IgD-negative memory B cell (primary cell): ENCODE results near the gene GPC6. TPM values are rescaled to one million over a fixed set of nuclear protein-coding genes. Genes with fewer than 3 reads are reported as not detected.
A peak's percentile ranks its signal among the peaks of the same experiment; 100 is the strongest.

Source experiments
- H3K27ac Mint-ChIP-seq, 3 donors: one replicate each; pipeline ENCODE4 v1.8.0; 2020 to 2022; ENCODE audit warnings: mild to moderate bottlenecking in 3 of 3, mixed read lengths in 3 of 3, moderate library complexity in 1 of 3
- H3K27me3 Mint-ChIP-seq: one replicate; pipeline ENCODE4 v1.8.0; 2021; ENCODE audit warnings: mixed read lengths
- H3K36me3 Mint-ChIP-seq: one replicate; pipeline ENCODE4 v1.8.0; 2020; ENCODE audit warnings: mild to moderate bottlenecking, mixed read lengths
- H3K4me1 Mint-ChIP-seq, 3 donors: one replicate each; pipeline ENCODE4 v1.8.0; 2020 to 2022; ENCODE audit warnings: mixed read lengths in 3 of 3, mild to moderate bottlenecking in 1 of 3
- H3K4me3 Mint-ChIP-seq, 4 donors: one replicate each; pipeline ENCODE4 v1.8.0; 2020 to 2022; ENCODE audit warnings: mild to moderate bottlenecking in 4 of 4, mixed read lengths in 4 of 4, moderate library complexity in 3 of 4
- H3K9me3 Mint-ChIP-seq, 3 donors: one replicate each; pipeline ENCODE4 v1.8.0; 2020 to 2021; ENCODE audit warnings: mixed read lengths in 3 of 3, mild to moderate bottlenecking in 1 of 3
- polyA plus RNA-seq: library from polyadenylated mRNA; unstranded; fragments of 300-500 nt; fragmentation: Illumina TruSeq; gene quantifications from one replicate; pipeline ENCODE4 v1.2.3, GENCODE V29; 2021

GPC6 gene
- polyA plus RNA-seq, 1 donor from 2014 or later, result not detected

DNA sequence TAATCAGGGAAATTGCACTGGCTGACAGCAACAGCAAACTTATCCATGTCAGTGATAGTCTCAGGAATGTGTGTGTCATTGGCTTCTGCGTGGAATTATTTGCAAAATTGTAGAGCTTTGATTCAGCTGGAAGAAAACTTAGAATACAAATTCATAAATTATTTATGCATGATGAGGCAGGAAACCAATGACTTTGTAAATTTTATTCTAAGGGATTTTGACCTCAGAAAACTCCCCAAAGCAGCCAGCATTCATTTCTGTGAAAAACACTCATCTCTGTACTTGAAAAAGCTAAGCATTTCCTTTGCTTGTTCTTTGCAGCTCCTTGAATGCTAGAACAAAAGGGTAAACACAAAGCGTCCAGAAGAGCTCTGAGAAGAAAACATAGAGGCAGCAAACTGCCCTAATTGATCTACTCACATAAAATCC, 1090.5 kb downstream of the GPC6 start:
- no peaks in the 10 kb centered on the region for H3K27me3 Mint-ChIP-seq
- H3K4me1 Mint-ChIP-seq, result peaks cover 0 to 10% (median 7%) of the 10 kb centered on the region in 3 donors
- H3K9me3 Mint-ChIP-seq, result peaks cover 2 to 4% (median 3%) of the 10 kb centered on the region in 3 donors
- H3K27ac Mint-ChIP-seq, result no peak overlapping the region
- no peaks in the 10 kb centered on the region for H3K36me3 Mint-ChIP-seq
- H3K4me3 Mint-ChIP-seq, result no peak overlapping the region

DNA sequence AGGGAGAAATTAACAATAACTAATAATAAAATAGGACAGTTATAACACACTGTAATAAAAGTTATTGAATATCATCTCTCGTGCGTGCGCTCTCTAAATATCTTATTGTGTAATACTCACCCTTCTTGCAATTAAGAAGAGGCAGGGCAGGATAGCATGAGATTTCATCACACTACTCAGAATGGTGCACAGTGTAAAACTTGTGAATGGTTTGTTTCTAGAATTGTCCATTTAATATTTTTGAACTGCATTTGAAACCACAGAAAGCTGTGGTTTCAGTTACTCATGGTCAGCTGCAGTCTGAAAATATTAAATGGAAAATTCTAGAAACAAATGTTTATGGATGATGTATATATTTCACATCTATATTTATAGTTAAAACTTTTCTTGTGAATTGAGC, 1091.8 kb downstream of the GPC6 start:
- H3K27me3 Mint-ChIP-seq, result no peaks in the 10 kb centered on the region
- peaks cover 0 to 10% (median 3%) of the 10 kb centered on the region in 3 donors for H3K4me1 Mint-ChIP-seq
- H3K9me3 Mint-ChIP-seq, result peaks cover 2 to 4% (median 4%) of the 10 kb centered on the region in 3 donors
- no peak overlapping the region for H3K27ac Mint-ChIP-seq
- no peaks in the 10 kb centered on the region for H3K36me3 Mint-ChIP-seq
- no peak overlapping the region for H3K4me3 Mint-ChIP-seq

DNA sequence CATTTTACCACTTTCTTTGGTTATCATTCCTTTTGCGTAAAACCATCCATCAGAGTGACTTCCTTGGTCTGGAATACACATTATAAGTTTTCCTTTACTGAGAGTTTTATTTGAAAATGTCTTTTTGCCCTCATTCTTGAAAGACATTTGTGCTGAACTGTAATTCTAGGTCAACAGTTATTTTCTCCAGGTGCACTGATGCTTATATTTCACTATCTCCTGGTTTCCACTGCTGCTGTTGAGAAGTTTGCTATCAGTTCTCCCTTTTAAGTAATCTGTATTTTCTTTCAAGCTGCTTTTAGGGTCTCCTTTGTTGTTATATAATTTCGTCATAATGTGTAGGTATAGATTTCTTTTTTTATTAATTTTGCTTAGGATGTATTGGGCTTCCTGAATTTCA, 1092.9 kb downstream of the GPC6 start:
- Mint-ChIP-seq H3K4me1 (peaks cover 9 to 18% (median 11%) of the 10 kb centered on the region in 3 donors), H3K27ac (no peak overlapping the region)

DNA sequence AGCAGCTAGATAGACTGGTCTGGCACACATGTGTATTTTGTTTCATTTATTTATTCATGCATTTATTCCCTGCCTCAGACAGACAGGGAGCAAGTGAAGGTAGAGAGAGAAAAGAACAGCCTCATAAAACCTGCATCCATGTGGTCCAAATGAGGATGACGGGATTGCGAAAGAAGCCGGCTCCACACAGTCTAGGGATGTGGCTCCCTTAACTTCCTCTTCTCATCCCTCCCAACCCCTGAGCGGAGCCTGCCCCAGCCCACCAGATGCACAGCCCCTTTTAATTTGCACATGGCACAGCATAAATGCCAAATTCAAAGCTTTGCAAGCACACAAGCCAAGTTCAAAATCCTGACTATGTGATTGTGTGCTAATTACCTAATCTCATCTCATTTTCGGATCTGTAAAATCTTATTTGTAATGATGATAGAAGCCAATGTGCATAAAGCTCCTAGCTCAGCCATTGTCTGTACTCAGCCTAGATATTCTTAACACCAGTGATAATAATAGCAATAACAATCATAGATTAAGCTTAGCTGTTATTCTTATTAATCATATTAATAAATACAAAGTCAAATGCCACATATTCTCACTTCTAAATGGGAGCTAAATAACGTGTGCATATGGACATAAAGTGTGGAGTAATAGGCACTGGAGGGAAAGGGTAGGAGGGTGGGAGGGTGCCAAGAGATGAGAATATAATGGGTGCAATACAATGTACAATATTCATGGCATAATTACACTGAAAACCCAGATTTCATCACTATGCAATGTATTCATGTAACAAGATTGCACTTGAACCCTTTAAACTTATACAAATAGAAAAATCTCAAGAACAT, 1096.5 kb downstream of the GPC6 start:
- Mint-ChIP-seq H3K4me3 (peak overlapping the region in 1 of 4 donors; percentile 11), H3K27ac (peak overlapping the region in 1 of 3 donors; percentile 82), H3K36me3 (no peaks in the 10 kb centered on the region), H3K27me3 (no peaks in the 10 kb centered on the region), H3K4me1 (peaks cover 22 to 36% (median 25%) of the 10 kb centered on the region in 3 donors), H3K9me3 (peaks cover 4 to 6% (median 5%) of the 10 kb centered on the region in 3 donors)

More for the DNA sequence above, 1092.9 kb downstream of the GPC6 start:
- H3K4me3 Mint-ChIP-seq, result no peak overlapping the region
- H3K27me3 Mint-ChIP-seq, result no peaks in the 10 kb centered on the region
- H3K9me3 Mint-ChIP-seq, result peaks cover 2 to 4% (median 4%) of the 10 kb centered on the region in 3 donors
- no peaks in the 10 kb centered on the region for H3K36me3 Mint-ChIP-seq

DNA sequence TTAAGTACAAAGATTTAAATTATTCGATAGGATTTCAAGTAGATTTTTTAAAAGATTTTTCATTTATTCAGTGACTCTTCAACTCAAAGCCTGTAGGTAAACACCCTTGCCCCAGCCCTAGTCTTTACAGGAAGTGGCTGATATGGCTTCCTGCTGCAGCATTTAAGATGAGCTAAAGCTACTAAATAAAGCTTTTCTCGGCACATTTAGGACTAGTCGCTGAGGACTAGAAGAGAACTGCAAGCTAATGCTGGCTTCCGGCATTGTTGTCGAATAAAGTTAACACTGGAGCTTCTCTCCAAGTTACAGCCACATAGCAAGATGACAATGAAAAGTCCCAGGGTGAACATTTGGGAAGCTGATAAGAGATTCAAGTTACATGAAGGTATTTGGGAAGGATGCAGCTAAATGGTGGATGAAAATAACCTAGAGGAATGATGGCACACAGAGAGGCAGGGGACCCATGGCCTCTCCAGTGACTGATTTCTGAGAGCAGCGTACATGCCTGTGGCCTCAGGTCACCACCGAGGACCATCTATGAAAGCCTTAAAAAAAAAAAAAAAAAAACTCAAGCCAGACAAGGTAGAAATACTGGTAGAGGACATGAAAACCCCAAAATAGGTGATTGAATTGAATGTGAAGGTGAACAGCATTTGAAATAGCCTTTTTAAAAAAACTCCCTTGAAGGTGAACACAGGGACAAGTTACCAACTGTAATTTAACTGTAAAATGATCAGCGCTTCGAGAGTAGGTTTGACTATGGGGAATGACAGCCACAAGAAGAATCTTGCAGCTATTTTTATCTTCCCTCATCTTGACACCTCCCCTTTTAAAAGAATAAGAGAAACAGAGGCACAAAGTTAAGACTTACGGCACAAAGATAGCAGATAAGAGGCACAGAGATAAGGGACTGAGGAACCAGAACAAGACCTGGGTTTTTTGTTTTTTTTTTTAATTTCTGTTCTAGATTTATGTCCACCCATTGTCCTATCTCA, 1097.5 kb downstream of the GPC6 start:
- peak overlapping the region; percentile 12 to 84 (median 82) for H3K27ac Mint-ChIP-seq

DNA sequence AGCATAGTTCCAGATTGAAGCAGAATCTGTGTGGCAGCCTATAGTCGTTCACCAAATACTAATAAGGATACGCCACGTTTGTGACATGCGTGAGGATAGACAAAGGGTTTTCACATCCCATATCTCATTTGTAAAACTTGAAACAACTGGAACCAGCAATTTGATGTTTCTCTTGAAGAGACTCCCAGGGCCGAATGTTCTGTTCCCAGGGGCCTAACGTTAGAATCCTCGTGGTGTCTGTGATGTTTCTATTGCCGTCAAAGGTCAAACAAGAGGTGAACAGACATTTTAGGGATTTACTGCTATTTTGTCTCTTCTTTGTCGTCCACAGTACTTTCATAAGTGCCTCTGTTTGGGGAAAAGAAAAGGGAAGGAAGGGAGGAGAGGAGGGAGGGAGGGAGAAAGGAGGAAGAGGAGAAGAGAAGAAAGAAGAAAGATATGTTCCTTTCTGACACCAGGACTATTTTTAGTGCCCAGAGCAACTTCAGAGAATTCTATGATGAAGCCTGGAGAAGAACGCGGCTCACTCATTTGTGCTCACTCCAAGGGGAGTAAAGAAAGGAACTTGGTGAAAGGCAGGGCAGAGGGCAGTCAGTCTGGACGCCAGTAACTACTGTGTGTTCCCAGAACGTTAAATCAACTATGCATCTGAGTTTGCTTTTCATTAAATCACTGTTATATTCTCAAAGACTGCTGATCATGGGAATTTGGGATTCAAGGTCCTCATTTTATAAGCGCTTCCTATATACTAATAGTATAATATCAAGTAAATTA, 1098.3 kb downstream of the GPC6 start:
- Mint-ChIP-seq H3K4me1 (peaks cover 25 to 43% (median 25%) of the 10 kb centered on the region in 3 donors), H3K27ac (peak overlapping the region in 1 of 3 donors; percentile 82), H3K9me3 (peaks cover 4 to 6% (median 5%) of the 10 kb centered on the region in 3 donors), H3K27me3 (peaks cover 1% of the 10 kb centered on the region), H3K4me3 (peak overlapping the region in 1 of 4 donors; percentile 86), H3K36me3 (no peaks in the 10 kb centered on the region)

More for the DNA sequence above, 1097.5 kb downstream of the GPC6 start:
- Mint-ChIP-seq H3K9me3 (peaks cover 4 to 6% (median 5%) of the 10 kb centered on the region in 3 donors), H3K4me1 (peaks cover 25 to 40% (median 25%) of the 10 kb centered on the region in 3 donors), H3K27me3 (no peaks in the 10 kb centered on the region), H3K4me3 (peak overlapping the region in 3 of 4 donors; percentile 22 to 86 (median 60)), H3K36me3 (no peaks in the 10 kb centered on the region)

DNA sequence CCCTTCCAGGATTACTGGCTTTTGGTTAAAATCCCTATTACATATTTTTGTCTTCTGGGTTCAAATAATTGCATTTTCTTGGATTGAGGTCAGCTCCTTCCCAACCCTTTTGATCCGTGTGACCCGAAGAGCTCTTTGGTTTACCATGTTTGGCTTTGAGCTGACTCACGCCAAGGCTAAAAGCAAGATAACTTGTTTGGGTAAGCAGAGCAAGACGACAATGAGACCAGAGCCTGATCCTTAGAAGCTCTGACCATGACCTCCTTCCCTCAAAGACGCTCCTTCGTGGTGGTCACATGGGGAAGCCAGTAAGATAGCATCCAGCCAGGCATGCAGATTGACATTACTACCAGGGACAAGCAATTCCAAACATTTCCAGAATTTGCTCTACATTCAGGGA, 1099.0 kb downstream of the GPC6 start:
- Mint-ChIP-seq H3K9me3 (peaks cover 4 to 5% (median 4%) of the 10 kb centered on the region in 3 donors), H3K36me3 (no peaks in the 10 kb centered on the region), H3K27me3 (peaks cover 3% of the 10 kb centered on the region), H3K4me1 (peaks cover 25 to 43% (median 25%) of the 10 kb centered on the region in 3 donors), H3K27ac (no peak overlapping the region), H3K4me3 (peak overlapping the region in 1 of 4 donors; percentile 77)

DNA sequence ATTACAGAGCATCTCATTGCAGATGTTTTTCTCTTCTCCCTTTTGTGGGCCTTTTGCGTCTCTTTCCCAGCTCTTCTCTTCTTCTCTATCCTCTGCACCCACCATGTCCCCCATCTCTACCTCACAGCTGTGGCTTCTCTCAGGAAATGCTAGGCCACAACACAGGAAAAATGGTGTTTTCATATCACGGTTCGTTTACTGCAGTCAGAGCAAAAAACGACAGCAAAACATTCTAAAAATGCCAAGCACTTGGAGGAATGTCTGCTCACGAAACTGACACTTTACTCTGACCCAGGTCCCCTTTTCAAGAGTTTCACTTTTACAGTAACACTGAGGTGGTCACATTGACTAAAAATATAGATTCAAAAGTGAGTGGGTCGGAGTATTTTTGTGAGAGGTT, 1100.7 kb downstream of the GPC6 start:
- Mint-ChIP-seq H3K4me3 (peak overlapping the region in 3 of 4 donors; percentile 4 to 88 (median 55)), H3K4me1 (peaks cover 25 to 43% (median 25%) of the 10 kb centered on the region in 3 donors), H3K9me3 (peaks cover 0 to 4% (median 1%) of the 10 kb centered on the region in 3 donors), H3K27ac (peak overlapping the region in 2 of 3 donors; percentile 6 to 79), H3K27me3 (peaks cover 3% of the 10 kb centered on the region), H3K36me3 (no peaks in the 10 kb centered on the region)

DNA sequence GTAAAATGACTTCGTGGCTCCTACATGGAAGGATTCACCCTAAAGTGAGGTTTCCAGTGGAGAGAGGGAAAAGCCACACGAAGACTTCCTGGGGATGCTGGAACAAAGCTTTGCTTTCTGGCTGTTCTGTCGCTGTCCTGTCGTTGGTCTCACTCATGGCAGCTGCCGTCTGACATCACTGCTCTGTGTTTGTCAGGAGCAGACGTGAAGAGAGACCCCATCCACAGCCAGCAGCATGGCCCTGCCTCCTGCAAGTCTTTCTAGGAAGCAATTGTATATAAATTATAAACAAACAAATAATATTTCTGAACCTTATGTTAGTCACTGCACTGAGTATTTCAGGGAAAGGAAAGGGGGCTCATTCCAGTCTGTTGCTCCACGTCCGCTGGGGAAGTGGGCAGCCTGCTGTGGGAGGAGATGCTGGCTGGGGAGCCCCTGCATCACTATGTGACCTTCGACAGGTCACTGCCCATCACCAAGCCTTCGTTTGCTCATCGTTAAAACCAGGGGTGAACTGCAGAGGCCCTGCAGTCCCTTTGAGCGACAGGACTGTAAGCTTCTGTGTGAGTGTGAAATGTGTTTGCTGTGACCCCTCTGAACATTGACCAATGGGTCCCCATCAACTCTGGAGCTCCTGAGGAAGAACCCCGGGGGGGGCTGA, 1101.9 kb downstream of the GPC6 start:
- H3K27me3 Mint-ChIP-seq, result peaks cover 3% of the 10 kb centered on the region
- H3K36me3 Mint-ChIP-seq, result no peaks in the 10 kb centered on the region
- peaks cover 25 to 38% (median 25%) of the 10 kb centered on the region in 3 donors for H3K4me1 Mint-ChIP-seq
- H3K27ac Mint-ChIP-seq, result no peak overlapping the region
- H3K4me3 Mint-ChIP-seq, result no peak overlapping the region
- H3K9me3 Mint-ChIP-seq, result peaks cover 0 to 4% (median 1%) of the 10 kb centered on the region in 3 donors

DNA sequence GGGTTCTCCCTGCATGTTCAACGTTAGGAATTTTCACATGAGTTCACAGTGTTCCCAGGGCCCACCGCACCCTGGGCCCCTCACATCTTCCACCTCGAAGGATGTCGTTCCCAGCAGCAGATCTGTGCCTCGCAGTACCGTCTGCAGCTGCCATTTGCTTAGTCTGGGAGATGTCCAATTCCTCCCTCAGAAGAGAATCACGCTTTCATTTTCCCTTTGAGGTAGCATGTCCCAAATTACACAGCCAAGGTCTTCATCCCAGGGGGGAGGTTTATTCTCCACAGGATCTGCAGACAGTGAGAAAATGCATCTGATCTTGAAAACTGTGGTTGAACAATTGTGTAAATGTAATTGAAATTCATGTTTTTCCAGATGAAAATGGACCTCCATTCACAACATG, 1102.7 kb downstream of the GPC6 start:
- peaks cover 18 to 32% (median 19%) of the 10 kb centered on the region in 3 donors for H3K4me1 Mint-ChIP-seq
- H3K36me3 Mint-ChIP-seq, result no peaks in the 10 kb centered on the region
- no peak overlapping the region for H3K4me3 Mint-ChIP-seq
- no peak overlapping the region for H3K27ac Mint-ChIP-seq
- H3K9me3 Mint-ChIP-seq, result peaks cover 0 to 4% (median 1%) of the 10 kb centered on the region in 3 donors
- H3K27me3 Mint-ChIP-seq, result peaks cover 3% of the 10 kb centered on the region

DNA sequence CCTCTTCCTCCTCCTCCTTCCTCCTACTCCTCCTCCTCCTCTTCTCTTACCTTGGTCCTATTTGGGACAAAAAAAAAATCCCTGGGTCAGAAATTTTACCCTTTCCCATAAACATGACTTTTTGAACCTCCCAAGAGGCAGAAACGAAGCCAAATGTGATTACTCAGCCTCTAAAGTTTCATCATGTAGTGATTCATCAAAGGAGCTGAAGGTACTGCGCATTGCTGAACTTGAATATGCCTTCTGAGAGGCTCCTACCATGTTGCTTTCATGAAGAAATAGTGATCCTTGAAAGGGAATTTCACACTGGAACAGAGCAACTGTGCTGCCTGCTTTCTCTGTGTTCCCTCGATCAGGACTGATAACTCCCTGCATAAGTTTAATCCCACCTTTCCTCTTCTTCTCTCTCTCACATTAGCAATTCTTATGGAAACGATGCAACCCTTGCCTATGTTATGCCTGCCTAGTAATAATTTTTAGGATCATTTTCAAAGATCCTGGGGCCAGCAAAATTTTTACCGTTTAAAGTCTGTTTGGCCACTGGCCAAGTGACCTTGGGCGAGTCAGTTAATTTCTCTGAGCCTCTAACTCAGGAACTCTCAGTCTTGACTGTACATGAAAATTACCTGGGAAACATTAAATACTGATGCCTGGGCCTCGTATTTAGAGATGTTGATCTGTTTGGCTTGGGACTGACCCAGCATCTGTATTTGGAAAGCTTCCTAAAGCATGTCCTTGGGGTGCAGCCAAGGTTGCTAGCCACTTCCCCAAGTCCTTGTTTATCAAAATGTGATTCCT, 1103.3 kb downstream of the GPC6 start:
- no peak overlapping the region for H3K27ac Mint-ChIP-seq
- H3K27me3 Mint-ChIP-seq, result peaks cover 3% of the 10 kb centered on the region
- no peak overlapping the region for H3K4me3 Mint-ChIP-seq
- no peaks in the 10 kb centered on the region for H3K36me3 Mint-ChIP-seq
- peaks cover 13 to 28% (median 17%) of the 10 kb centered on the region in 3 donors for H3K4me1 Mint-ChIP-seq
- peaks cover 0 to 4% (median 1%) of the 10 kb centered on the region in 3 donors for H3K9me3 Mint-ChIP-seq

DNA sequence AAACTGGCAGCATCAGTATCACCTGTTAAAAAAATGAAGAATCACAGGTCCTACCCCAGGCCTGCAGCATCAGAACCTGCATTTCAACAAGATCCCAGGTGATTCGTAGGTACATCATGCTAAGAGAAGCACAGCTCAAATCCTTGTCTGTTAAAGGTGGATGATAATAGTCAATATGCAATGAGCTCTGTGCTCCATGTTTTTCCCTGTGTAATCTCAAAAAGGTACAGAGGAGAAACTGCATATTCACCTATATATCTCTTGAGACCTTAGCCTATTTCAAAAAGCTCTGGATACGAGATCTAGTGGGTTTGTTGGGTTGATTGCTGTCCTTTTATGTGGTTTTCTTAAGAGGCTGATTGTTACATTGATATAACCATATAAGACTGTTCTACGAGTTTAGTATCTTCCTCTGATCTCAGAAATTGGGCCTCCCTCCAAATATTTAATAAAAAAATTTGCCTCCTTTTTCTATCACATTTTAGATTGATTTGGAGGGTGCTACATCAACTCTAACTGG, 1104.0 kb downstream of the GPC6 start:
- H3K27ac Mint-ChIP-seq, result no peak overlapping the region

DNA sequence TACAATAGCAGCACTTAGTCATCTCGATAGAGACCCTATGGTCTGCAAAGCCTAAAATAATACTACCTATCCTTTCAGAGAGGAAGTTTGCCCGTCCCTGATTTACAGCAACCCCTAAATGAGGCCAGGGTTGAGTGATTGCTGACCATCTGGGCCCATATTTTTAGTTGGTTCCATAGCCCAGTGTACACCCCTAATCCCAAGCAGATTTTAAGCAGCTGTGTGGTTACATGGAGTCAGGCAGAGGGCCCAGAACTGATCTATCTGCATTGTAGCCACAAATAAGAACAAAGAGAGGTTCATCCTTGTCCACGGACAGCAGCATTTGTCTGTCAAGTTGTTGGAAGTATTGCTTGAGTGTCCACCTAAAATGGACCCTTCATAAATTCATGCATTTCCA, 1104.7 kb downstream of the GPC6 start:
- H3K9me3 Mint-ChIP-seq, result peaks cover 0 to 4% (median 1%) of the 10 kb centered on the region in 3 donors

More for the DNA sequence above, 1104.0 kb downstream of the GPC6 start:
- Mint-ChIP-seq H3K4me3 (no peak overlapping the region), H3K4me1 (peaks cover 13 to 28% (median 17%) of the 10 kb centered on the region in 3 donors), H3K27me3 (peaks cover 3% of the 10 kb centered on the region), H3K9me3 (peaks cover 0 to 4% (median 1%) of the 10 kb centered on the region in 3 donors), H3K36me3 (no peaks in the 10 kb centered on the region)

More for the DNA sequence above, 1104.7 kb downstream of the GPC6 start:
- Mint-ChIP-seq H3K4me1 (peaks cover 13 to 24% (median 15%) of the 10 kb centered on the region in 3 donors), H3K4me3 (no peak overlapping the region), H3K27ac (no peak overlapping the region), H3K27me3 (peaks cover 3% of the 10 kb centered on the region), H3K36me3 (no peaks in the 10 kb centered on the region)
